NCI-H2196 treated with DMSO at 0.1 percent for 48 hours (cell line): ENCODE measurements around the gene COL3A1.

ENCODE experiments used
- DNase-seq: peaks from one replicate; lab custom pipeline; 2025; ENCODE audit not compliant: unreplicated experiment; lab: John Stamatoyannopoulos, UW

COL3A1 gene

GRCh38 chr2:189014449-189015138 lies 40.4 kb downstream of the COL3A1 start:
- DNase-seq, result no peak

- DNase-seq, result no peak
Observed at GRCh38 chr2:189015359-189015758, 41.2 kb downstream of the COL3A1 start.

- no peak for DNase-seq
Observed at GRCh38 chr2:189016311-189016861, 42.2 kb downstream of the COL3A1 start.

DNA sequence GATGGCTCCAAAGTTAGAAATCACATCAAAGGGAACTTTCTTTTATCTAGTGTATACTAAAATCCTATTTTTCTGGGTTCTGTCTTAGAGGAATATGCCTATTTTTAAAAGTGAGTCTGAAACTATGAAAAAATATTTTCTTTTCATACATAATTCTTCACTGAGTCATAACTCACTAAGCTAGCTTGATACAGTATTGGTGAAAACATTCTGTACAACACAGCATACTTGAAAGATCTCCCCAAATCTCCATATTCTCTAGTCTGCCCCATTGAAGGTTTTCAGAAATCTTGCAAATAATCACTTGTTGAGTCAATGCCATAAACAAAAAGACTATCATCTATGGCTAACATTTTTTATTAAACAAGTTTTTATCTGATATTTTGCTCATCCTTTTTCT lies 44.5 kb downstream of the COL3A1 start:
- no peak for DNase-seq

GRCh38 chr2:189020179-189020578 lies 46.0 kb downstream of the COL3A1 start:
- no peak for DNase-seq

GRCh38 chr2:189022053-189022481 lies 47.9 kb downstream of the COL3A1 start:
- DNase-seq, result no peak

DNA sequence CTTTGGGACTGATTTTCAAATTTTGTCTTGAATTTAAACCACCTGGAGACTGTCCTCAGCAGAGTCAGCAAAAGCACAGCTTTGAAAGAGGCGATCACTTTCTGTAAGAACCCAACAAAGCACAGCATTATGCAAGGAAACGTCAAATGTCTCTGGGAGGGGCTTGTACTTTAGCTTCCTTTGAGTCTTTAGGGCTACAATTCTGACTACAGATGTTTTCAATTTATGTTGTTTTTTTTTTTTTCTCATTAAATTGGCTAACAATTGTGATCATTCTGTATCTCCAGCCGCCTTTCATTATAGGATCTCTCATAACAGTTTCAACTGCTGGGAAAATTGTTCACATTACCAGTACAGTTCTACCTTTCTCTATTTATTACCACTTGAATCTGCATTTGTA lies 48.3 kb downstream of the COL3A1 start:
- no peak for DNase-seq

DNA sequence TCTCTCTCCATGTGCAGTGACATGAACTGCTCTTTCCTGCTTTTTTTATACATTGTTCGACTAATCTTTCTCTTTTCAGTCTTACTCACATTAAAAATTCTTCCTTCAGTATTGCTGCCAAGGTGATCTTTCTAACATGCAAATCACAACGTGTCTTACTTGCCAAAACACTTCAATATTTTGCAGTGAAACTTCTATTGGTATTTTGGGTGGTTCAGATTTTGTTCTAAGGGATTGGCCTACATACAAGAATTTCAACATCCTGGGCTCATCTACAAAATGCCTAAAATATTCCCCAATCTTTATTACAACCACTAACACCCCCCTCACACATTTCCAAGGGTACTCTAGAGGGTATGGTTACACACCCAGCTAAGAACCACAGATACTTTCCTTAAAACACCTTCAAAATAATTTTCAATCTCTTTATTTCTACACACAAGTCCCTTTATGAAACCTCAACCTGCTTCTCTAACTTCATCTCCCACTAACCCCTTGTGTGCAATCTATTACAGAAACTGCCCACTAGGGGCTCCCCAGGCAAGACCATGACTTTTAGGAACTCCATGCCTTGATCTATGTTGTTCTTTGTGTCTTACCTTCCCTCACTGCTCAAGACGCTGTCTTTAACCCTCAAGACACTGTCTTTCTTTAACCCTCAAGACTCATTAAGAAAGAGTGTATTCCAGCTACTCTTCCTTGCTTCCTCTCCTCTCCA lies 50.9 kb downstream of the COL3A1 start:
- DNase-seq, result no peak

DNA sequence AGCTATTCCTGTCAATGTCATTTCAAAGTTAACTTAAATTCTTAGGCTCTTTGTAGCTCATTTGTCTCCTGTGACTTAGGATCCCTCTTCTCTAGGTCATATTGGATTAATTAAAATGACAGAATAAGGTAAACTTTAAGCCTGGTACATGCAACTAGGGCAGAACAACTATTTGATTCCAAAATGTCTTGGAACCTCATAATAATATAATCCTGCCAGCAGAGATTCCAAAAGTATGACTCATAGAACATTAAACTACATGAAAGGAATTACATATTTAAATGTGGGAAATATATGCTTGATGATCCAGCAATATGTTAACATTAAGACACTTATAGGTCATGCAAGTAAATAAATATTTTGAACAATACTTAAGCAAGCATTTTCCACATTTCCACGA lies 63.3 kb downstream of the COL3A1 start:
- DNase-seq, result no peak

- no peak for DNase-seq
Observed at GRCh38 chr2:189045836-189046235, 71.7 kb downstream of the COL3A1 start.

DNA sequence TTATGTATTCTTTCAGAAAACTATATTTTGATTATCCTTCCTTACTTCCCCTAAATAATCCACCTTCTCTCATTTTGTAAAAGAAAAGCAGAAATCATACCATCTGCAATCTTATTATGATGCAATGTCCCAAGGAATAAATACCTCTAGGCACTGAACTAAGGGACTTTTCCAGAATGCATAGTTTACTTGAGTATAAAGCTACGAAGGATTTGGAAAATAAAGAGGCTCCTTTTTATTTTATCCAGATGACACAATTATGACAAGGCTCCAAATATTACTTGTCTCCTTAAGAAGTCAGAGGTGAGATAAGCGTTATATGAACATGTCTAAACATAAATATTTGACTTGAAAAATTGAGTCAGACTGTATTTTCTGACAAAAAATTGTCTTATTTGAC lies 72.1 kb downstream of the COL3A1 start:
- no peak for DNase-seq

DNA sequence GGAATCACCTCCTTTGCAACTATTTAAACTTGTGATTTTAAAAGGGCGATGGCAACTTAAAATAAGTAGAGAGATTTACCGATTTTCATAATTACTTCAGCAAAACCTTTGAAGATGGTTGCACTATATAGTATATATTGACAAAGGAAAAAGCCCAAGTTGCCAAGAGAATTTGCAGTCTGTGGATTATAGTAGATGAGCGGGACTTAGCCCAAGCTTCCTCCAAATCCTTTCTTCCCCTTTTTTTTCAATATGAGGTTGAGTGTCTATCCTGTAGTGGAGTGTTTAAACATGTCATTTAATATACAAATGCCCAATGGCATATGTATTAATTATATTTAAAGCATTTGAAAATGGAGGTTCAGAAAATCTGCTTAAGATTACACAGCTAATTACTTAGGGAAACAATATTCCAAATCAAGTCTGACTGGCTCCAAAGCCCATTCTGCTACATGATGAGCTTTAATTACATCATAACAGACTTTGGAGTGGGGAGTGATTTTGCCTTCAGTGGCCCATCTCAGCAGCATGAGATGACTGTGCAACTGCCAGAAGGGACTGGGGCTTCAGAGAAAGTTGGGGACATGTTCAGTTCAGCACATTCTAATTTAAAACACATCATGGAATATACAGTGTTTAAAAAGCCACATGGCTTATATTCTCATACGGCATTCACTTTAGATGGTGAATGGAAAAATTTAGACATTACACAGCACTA lies 73.2 kb downstream of the COL3A1 start:
- no peak for DNase-seq

DNA sequence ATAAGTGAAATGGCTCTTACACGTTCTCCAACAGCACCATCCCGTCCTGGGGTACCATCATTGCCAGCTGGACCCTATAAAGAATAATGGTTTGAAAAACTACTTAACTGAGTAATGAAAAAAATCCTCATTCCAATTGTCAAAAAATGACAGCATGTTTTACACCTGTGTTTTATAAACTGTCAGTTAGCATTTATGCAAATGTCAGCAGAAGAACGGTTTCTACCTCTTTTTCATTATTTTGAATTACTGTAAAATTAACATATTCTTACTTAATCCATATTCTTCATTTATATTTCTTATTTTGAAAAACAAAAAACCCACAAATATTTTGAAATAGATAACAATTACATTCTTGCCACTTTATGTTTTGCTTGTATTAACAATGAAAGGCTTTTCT lies 74.0 kb downstream of the COL3A1 start:
- no peak for DNase-seq

- no peak for DNase-seq
Observed at GRCh38 chr2:189049709-189050164, 75.6 kb downstream of the COL3A1 start.

GRCh38 chr2:189050165-189050712 lies 76.1 kb downstream of the COL3A1 start:
- no peak for DNase-seq

- DNase-seq, result no peak
Observed at GRCh38 chr2:189056200-189057106, 82.3 kb downstream of the COL3A1 start.

DNA sequence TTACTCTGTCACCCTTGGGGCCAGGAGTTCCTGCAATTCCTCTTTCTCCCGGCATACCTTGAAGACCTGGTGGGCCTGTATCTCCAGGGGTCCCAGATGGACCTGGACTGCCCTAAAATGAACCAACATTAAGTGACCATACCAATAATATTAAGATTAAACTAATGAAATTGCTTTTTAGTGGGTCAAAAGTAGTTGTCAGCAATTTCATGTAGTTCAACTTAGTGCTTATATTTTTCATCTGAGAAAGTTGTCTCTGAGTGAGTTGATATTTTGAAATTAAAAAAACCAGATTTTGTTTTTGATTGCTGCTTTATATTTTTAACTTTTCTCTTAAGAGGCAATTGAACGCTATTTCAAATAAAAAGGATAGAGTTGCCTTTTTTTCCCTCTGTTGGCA lies 83.1 kb downstream of the COL3A1 start:
- DNase-seq, result no peak

DNA sequence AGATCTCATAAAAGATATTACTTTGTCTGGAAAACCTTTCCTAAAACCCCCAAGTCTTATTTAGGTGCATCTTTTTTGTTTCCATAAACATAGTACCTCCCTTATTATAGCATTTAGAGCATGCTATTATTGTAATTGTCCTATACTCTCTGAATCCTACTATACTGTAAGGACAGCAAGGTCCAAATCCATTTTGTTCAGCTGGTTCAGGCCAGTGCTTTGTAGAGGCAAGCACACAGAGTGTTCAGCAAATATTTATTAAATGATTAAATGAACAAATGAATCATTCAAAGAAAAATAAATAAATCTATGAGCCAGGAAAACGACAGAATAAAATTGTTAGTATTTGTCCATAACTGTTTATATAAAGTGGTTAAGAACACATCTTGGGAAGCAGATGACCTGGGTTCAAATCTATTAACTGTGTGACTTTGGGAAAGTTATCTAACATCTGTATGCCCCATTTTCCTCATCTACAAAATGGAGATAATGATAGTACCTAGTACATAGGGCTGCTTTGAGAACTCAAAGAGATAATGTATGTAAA lies 86.0 kb downstream of the COL3A1 start:
- DNase-seq, result no peak
